Activated B cell treated with CpG ODN at 0.5 μM for 24 hours (primary cell): Measurements from ENCODE around the gene MFSD6L. TPM values are rescaled to one million over a fixed set of nuclear protein-coding genes. Genes with fewer than 3 reads are reported as not detected.

ENCODE experiments used
- ATAC-seq: fragments of 200-7000 bp; cut with Tn5 transposase; one replicate; pipeline ENCODE4 v1.10.0; 2021; ENCODE audit warnings: low read depth, mild to moderate bottlenecking, moderate library complexity
- CTCF ChIA-PET: fragments of 350-600 bp; sonication (Branson Sonifier 250); formaldehyde crosslinking; loops from one replicate; lab custom pipeline; 2021; ENCODE audit warnings: antibody characterized with exemption; lab: Charles Lee
- POLR2A ChIA-PET: fragments of 350-600 bp; sonication (Branson Sonifier 250); formaldehyde crosslinking; loops from one replicate; lab custom pipeline; 2021; ENCODE audit warnings: antibody characterized with exemption; lab: Charles Lee
- DNase-seq: peaks from one replicate; pipeline ENCODE4 v3.0.0; 2022
- H3K27ac Mint-ChIP-seq: one replicate; pipeline ENCODE4 v1.8.0; 2020; ENCODE audit warnings: mixed read lengths
- H3K27me3 Mint-ChIP-seq: one replicate; pipeline ENCODE4 v1.8.0; 2021; ENCODE audit warnings: mixed read lengths
- H3K36me3 Mint-ChIP-seq: one replicate; pipeline ENCODE4 v1.8.0; 2021; ENCODE audit warnings: low read depth, mixed read lengths
- H3K4me1 Mint-ChIP-seq: one replicate; pipeline ENCODE4 v1.8.0; 2021; ENCODE audit warnings: mixed read lengths
- H3K4me3 Mint-ChIP-seq: one replicate; pipeline ENCODE4 v1.8.0; 2020; ENCODE audit warnings: mild to moderate bottlenecking, mixed read lengths
- H3K9me3 Mint-ChIP-seq: one replicate; pipeline ENCODE4 v1.8.0; 2020; ENCODE audit warnings: mixed read lengths
- CTCF ChIP-seq: fragments of 200-600 bp; IDR thresholded peaks from one replicate; pipeline ENCODE4 v1.8.0; 2022; ENCODE audit warnings: antibody characterized with exemption, mild to moderate bottlenecking
- intact Hi-C: fragments of 100-400 bp; cut with micrococcal nuclease; formaldehyde crosslinking; loops from one replicate; pipeline ENCODE4 v1.15.1; 2024
- total RNA-seq: library from RNA; stranded (reverse); gene quantifications from 2 replicates; pipeline ENCODE4 v1.2.3, GENCODE V29; 2022

MFSD6L gene
- total RNA-seq, 1 donor from 2014 or later, result 0.20 TPM

DNA sequence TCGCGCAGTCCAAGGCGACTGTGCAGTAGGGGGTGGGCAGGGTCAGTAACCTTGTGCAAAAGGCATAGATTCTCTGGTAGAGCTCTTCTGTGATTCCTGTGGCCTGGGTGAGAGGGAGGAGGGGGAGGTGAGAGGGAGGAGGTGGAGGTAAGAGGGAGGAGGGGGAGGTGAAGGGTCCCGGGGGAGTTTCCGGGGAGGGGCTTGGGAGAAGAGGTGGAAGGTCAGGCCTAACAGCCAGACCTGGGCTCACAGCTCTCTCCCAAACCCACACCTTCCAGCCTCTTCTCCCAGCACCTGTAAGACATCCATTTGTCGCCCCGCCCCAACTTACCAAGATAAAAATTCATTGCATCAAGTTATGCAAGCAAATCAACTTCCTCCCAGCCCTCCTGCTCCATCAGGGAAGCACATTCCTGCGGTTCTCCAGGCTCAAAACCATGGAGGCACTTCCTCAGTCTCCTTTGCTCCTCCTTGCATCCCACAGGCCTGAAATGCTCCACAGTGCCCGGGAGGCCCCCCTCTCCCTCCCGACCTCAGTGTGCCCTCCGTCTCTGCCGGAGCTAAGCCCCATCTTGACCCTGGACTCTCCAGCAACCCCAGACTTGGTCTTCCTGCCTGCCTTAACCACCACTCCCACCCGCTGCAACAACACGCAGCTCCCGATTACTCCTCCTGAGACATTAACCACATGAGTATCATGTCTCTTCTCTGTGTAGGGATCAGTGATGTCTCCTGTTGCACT, 37.8 kb upstream of the MFSD6L start:
- no peak overlapping the region for H3K27ac Mint-ChIP-seq
- CTCF ChIA-PET, result no interaction called here

GRCh38 chr17:8835631-8836364, 36.6 kb upstream of the MFSD6L start:
- DNase-seq (no peak), ATAC-seq (no peak)
- H3K27ac Mint-ChIP-seq, result no peak overlapping the region
- no peaks in the 10 kb centered on the region for H3K4me1 Mint-ChIP-seq
- ChIA-PET POLR2A (no interaction called here), CTCF (no interaction called here)
- TF ChIP-seq CTCF, result no peak
- H3K36me3 Mint-ChIP-seq, result peaks cover 2% of the 10 kb centered on the region
- intact Hi-C loops, result no loop called here
- H3K4me3 Mint-ChIP-seq, result no peak overlapping the region
- no peaks in the 10 kb centered on the region for H3K27me3 Mint-ChIP-seq
- H3K9me3 Mint-ChIP-seq, result no peaks in the 10 kb centered on the region

More for the DNA sequence above, 37.8 kb upstream of the MFSD6L start:
- H3K9me3 Mint-ChIP-seq, result no peaks in the 10 kb centered on the region
- no peak overlapping the region for H3K4me3 Mint-ChIP-seq
- ATAC-seq (no peak), DNase-seq (no peak)
- TF ChIP-seq CTCF, result no peak
- intact Hi-C loops, result no loop called here
- POLR2A ChIA-PET, result no interaction called here
- H3K36me3 Mint-ChIP-seq, result peaks cover 2% of the 10 kb centered on the region
- no peaks in the 10 kb centered on the region for H3K4me1 Mint-ChIP-seq
- H3K27me3 Mint-ChIP-seq, result no peaks in the 10 kb centered on the region

GRCh38 chr17:8835106-8835505, 35.9 kb upstream of the MFSD6L start:
- no peaks in the 10 kb centered on the region for H3K9me3 Mint-ChIP-seq
- ATAC-seq (no peak), DNase-seq (no peak)
- no peak for TF ChIP-seq CTCF
- H3K4me3 Mint-ChIP-seq, result no peak overlapping the region
- CTCF ChIA-PET, result no interaction called here
- H3K4me1 Mint-ChIP-seq, result no peaks in the 10 kb centered on the region
- H3K27ac Mint-ChIP-seq, result no peak overlapping the region
- intact Hi-C loops, result no loop called here
- no peaks in the 10 kb centered on the region for H3K27me3 Mint-ChIP-seq
- peaks cover 2% of the 10 kb centered on the region for H3K36me3 Mint-ChIP-seq
- POLR2A ChIA-PET, result no interaction called here

GRCh38 chr17:8832711-8833352, 33.7 kb upstream of the MFSD6L start:
- intact Hi-C loops, result no loop called here
- Mint-ChIP-seq H3K27me3 (no peaks in the 10 kb centered on the region), H3K4me1 (no peaks in the 10 kb centered on the region), H3K4me3 (no peak overlapping the region), H3K27ac (no peak overlapping the region), H3K9me3 (no peaks in the 10 kb centered on the region), H3K36me3 (peaks cover 2% of the 10 kb centered on the region)
- ChIA-PET CTCF (interaction anchor here (0.9 to 1.6 kb wide), 3 partner anchors 16 to 47 kb away, joined by 3 to 4 read pairs (median 3); no protein-coding TSS in a partner anchor), POLR2A (no interaction called here)
- TF ChIP-seq CTCF, result no peak
- peak; percentile 21 for ATAC-seq
- peak; percentile 31 for DNase-seq

GRCh38 chr17:8831234-8831849, 32.2 kb upstream of the MFSD6L start:
- TF ChIP-seq CTCF, result no peak
- ChIA-PET CTCF (no interaction called here), POLR2A (no interaction called here)
- Mint-ChIP-seq H3K27ac (no peak overlapping the region), H3K9me3 (no peaks in the 10 kb centered on the region), H3K36me3 (peaks cover 2% of the 10 kb centered on the region), H3K27me3 (no peaks in the 10 kb centered on the region), H3K4me3 (no peak overlapping the region), H3K4me1 (no peaks in the 10 kb centered on the region)
- DNase-seq (no peak), ATAC-seq (no peak)
- intact Hi-C loops, result no loop called here
